Caco-2 (cell line): ENCODE results near the gene MBTPS1. TPM values are rescaled to one million over a fixed set of nuclear protein-coding genes. Genes with fewer than 3 reads are reported as not detected.

Experiments
- BruUV-seq: library from RNA; stranded (reverse); fragments of 400-500 nt; replicated peaks from 2 replicates; lab custom pipeline; 2021; lab: Mats Ljungman, UMichigan
- CTCF ChIA-PET: fragments of 300-600 bp; sonication (Branson Sonifier 250); formaldehyde crosslinking; loops from one replicate; lab custom pipeline; 2022; ENCODE audit warnings: antibody characterized with exemption; lab: Charles Lee
- POLR2A ChIA-PET: fragments of 300-600 bp; sonication (Branson Sonifier 250); formaldehyde crosslinking; loops from one replicate; lab custom pipeline; 2022; ENCODE audit warnings: antibody characterized with exemption; lab: Charles Lee
- DNase-seq, 2 experiments: peaks; one replicate each; pipeline versions ENCODE4 v3.0.0 to v3.0.0-alpha.2; 2020 to 2022
- H3K27me3 ChIP-seq: replicated peaks from 2 replicates; pipeline ENCODE4 v1.6.0; 2011; ENCODE audit warnings: low read length; ENCODE audit not compliant: control insufficient read depth, insufficient read depth
- H3K36me3 ChIP-seq: 2 replicates; pipeline ENCODE4 v1.5.1; 2011; ENCODE audit warnings: low read length; ENCODE audit not compliant: control insufficient read depth, insufficient read depth
- H3K4me1 ChIP-seq: fragments of 250-450 bp; sonication (Bioruptor Pico); 2 replicates; pipeline ENCODE4 v1.5.1; 2020; ENCODE audit warnings: mild to moderate bottlenecking
- H3K4me3 ChIP-seq: 2 replicates; pipeline ENCODE4 v1.5.1; 2011; ENCODE audit warnings: low read depth, mild to moderate bottlenecking, control low read depth, low read length
- H3K9me3 ChIP-seq: fragments of 250-450 bp; sonication (Bioruptor Pico); 2 replicates; pipeline ENCODE4 v1.5.1; 2020; ENCODE audit warnings: mild to moderate bottlenecking, moderate library complexity
- H3K27ac Mint-ChIP-seq: one replicate; pipeline ENCODE4 v1.8.0; 2022; ENCODE audit warnings: mixed read lengths; ENCODE audit not compliant: unreplicated experiment
- H3K27me3 Mint-ChIP-seq: one replicate; pipeline ENCODE4 v1.8.0; 2022; ENCODE audit warnings: mixed read lengths; ENCODE audit not compliant: insufficient read depth, unreplicated experiment
- H3K36me3 Mint-ChIP-seq: one replicate; pipeline ENCODE4 v1.8.0; 2022; ENCODE audit warnings: mild to moderate bottlenecking, mixed read lengths; ENCODE audit not compliant: insufficient read depth, unreplicated experiment
- H3K4me1 Mint-ChIP-seq: one replicate; pipeline ENCODE4 v1.8.0; 2022; ENCODE audit warnings: low read depth, mixed read lengths; ENCODE audit not compliant: unreplicated experiment
- H3K4me3 Mint-ChIP-seq: one replicate; pipeline ENCODE4 v1.8.0; 2022; ENCODE audit warnings: mild to moderate bottlenecking, moderate library complexity, mixed read lengths; ENCODE audit not compliant: unreplicated experiment
- H3K9me3 Mint-ChIP-seq: one replicate; pipeline ENCODE4 v1.8.0; 2022; ENCODE audit warnings: mixed read lengths; ENCODE audit not compliant: unreplicated experiment
- CTCF ChIP-seq, 2 experiments: fragments of 200-600 bp in 1 of 2; IDR thresholded peaks; 1 replicate in 1 of 2; 2 replicates in 1 of 2; pipeline versions ENCODE4 v1.5.1 to v1.8.0; 2011 to 2022; ENCODE audit warnings: antibody characterized with exemption in 1 of 2, control low read depth in 1 of 2, inconsistent platforms in 1 of 2, low read depth in 1 of 2, low read length in 1 of 2, mild to moderate bottlenecking in 1 of 2, moderate library complexity in 1 of 2; ENCODE audit not compliant: insufficient read depth in 1 of 2, severe bottlenecking in 1 of 2, unreplicated experiment in 1 of 2
- intact Hi-C: fragments of 100-400 bp; cut with micrococcal nuclease; formaldehyde crosslinking; loops from one replicate; pipeline ENCODE4 v1.10.0; 2022; ENCODE audit not compliant: unreplicated experiment
- total RNA-seq: library from RNA; stranded (reverse); gene quantifications from 2 replicates; pipeline ENCODE4 v1.2.3, GENCODE V29; 2022

The MBTPS1 gene
- total RNA-seq, 1 experiment from 2014 or later, result 96.4 TPM

- Histone ChIP-seq H3K36me3 (no peaks in the 10 kb centered on the region; the same call in 1 of the 2 replicates), H3K4me1 (no peaks in the 10 kb centered on the region), H3K27me3 (no peaks in the 10 kb centered on the region; the same call in 1 of the 2 replicates), H3K4me3 (no peak overlapping the region), H3K9me3 (no peaks in the 10 kb centered on the region)
- Mint-ChIP-seq H3K9me3 (no peaks in the 10 kb centered on the region), H3K36me3 (no peaks in the 10 kb centered on the region), H3K27ac (no peak overlapping the region), H3K27me3 (no peaks in the 10 kb centered on the region), H3K4me1 (no peaks in the 10 kb centered on the region), H3K4me3 (no peak overlapping the region)
- intact Hi-C loops, result no loop called here
- DNase-seq, result no peak
- BruUV-seq, result no TSS peak
- ChIA-PET CTCF (no interaction called here), POLR2A (no interaction called here)
- TF ChIP-seq CTCF (IDR thresholded peaks at IDR 0.05; ENCODE audit: insufficient read depth in 1 of 2, low read depth in 1 of 2, low read length in 1 of 2, severe bottlenecking in 1 of 2, unreplicated experiment in 1 of 2), result no peak
Observed at GRCh38 chr16:84007520-84007919, 109.2 kb downstream of the MBTPS1 start.

GRCh38 chr16:84005391-84005790, 111.4 kb downstream of the MBTPS1 start:
- Mint-ChIP-seq H3K36me3 (no peaks in the 10 kb centered on the region), H3K27me3 (peaks cover 4% of the 10 kb centered on the region), H3K27ac (no peak overlapping the region), H3K4me3 (no peak overlapping the region), H3K9me3 (no peaks in the 10 kb centered on the region), H3K4me1 (no peaks in the 10 kb centered on the region)
- intact Hi-C loops, result no loop called here
- H3K9me3 ChIP-seq, result no peaks in the 10 kb centered on the region
- H3K4me3 ChIP-seq, result no peak overlapping the region
- H3K27me3 ChIP-seq, result no peaks in the 10 kb centered on the region; the same call in 1 of the 2 replicates
- BruUV-seq, result no TSS peak
- H3K4me1 ChIP-seq, result no peaks in the 10 kb centered on the region
- no peak for TF ChIP-seq CTCF (IDR thresholded peaks at IDR 0.05; ENCODE audit: insufficient read depth in 1 of 2, low read depth in 1 of 2, low read length in 1 of 2, severe bottlenecking in 1 of 2, unreplicated experiment in 1 of 2)
- ChIA-PET CTCF (interaction anchor here (1.2 kb wide), 1 partner anchor 9 kb away, joined by 3 read pairs; no protein-coding TSS in a partner anchor), POLR2A (no interaction called here)
- DNase-seq, result no peak
- H3K36me3 ChIP-seq, result no peaks in the 10 kb centered on the region; the same call in 1 of the 2 replicates

GRCh38 chr16:84004442-84004841, 112.3 kb downstream of the MBTPS1 start:
- DNase-seq, result no peak
- no TSS peak for BruUV-seq
- intact Hi-C loops, result no loop called here
- no peaks in the 10 kb centered on the region for H3K9me3 Mint-ChIP-seq
- H3K4me1 ChIP-seq, result no peaks in the 10 kb centered on the region
- no peak overlapping the region for H3K4me3 Mint-ChIP-seq
- no peaks in the 10 kb centered on the region; the same call in 1 of the 2 replicates for H3K27me3 ChIP-seq
- POLR2A ChIA-PET, result interaction anchor here (0.6 kb wide), 1 partner anchor 1079 kb away, joined by 4 read pairs; no protein-coding TSS in a partner anchor
- H3K27ac Mint-ChIP-seq, result no peak overlapping the region
- no peaks in the 10 kb centered on the region for H3K36me3 Mint-ChIP-seq
- peaks cover 4% of the 10 kb centered on the region for H3K27me3 Mint-ChIP-seq
- CTCF ChIA-PET, result no interaction called here
- no peak overlapping the region for H3K4me3 ChIP-seq
- H3K36me3 ChIP-seq, result no peaks in the 10 kb centered on the region; the same call in 1 of the 2 replicates
- no peaks in the 10 kb centered on the region for H3K9me3 ChIP-seq
- no peak for TF ChIP-seq CTCF (IDR thresholded peaks at IDR 0.05; ENCODE audit: insufficient read depth in 1 of 2, low read depth in 1 of 2, low read length in 1 of 2, severe bottlenecking in 1 of 2, unreplicated experiment in 1 of 2)
- H3K4me1 Mint-ChIP-seq, result no peaks in the 10 kb centered on the region

Other genes starting within 250 kb of the MBTPS1 start
- gene MLYCD, start 217.8 kb downstream of the MBTPS1 start, total RNA-seq, result 8.7 and 9.0 TPM in 2 replicates
- 18.6 and 21.8 TPM in 2 replicates for gene OSGIN1, start 163.7 kb downstream of the MBTPS1 start, total RNA-seq
- 0.68 and 0.79 TPM in 2 replicates for gene NECAB2, start 148.7 kb downstream of the MBTPS1 start, total RNA-seq
- gene SLC38A8, start 74.1 kb downstream of the MBTPS1 start, total RNA-seq, result 0.79 and 2.1 TPM in 2 replicates
- gene HSDL1, start 28.2 kb upstream of the MBTPS1 start, total RNA-seq, result 21.0 and 23.7 TPM in 2 replicates
- gene DNAAF1, start 28.4 kb upstream of the MBTPS1 start, total RNA-seq, result 0.07 TPM in 1 of 2 replicates, not detected in the other
- gene TAF1C, start 70.1 kb upstream of the MBTPS1 start, total RNA-seq, result 69.9 and 79.7 TPM in 2 replicates
- not detected in 2 replicates for gene ADAD2, start 74.2 kb upstream of the MBTPS1 start, total RNA-seq
- gene KCNG4, start 123.1 kb upstream of the MBTPS1 start, total RNA-seq, result not detected in 2 replicates
- not detected in 2 replicates for gene WFDC1, start 177.9 kb upstream of the MBTPS1 start, total RNA-seq